NOMO-1 treated with dmso at 0.1 percent for 144 hours (cell line): ENCODE results near the gene OSBPL9.

ENCODE experiments used
- DNase-seq: peaks from one replicate; lab custom pipeline; 2025; ENCODE audit not compliant: unreplicated experiment; lab: John Stamatoyannopoulos, UW

The OSBPL9 gene

GRCh38 chr1:51616903-51617708 is at the start of gene OSBPL9:
TSS of gene OSBPL9 (plus strand) at chr1:51617092. CDS start at chr1:51617111, 19 bp downstream.
- DNase-seq, result peak; percentile 88

- DNase-seq, result no peak
These were observed 49.2 kb upstream of the OSBPL9 start for GRCh38 chr1:51567653-51568052.

GRCh38 chr1:51568231-51568935 is 48.5 kb upstream of the OSBPL9 start:
- no peak for DNase-seq

- peak; percentile 49 for DNase-seq
These were observed 47.4 kb upstream of the OSBPL9 start for GRCh38 chr1:51569284-51570062.

GRCh38 chr1:51570063-51570710 is 46.7 kb upstream of the OSBPL9 start:
- DNase-seq, result peak; percentile 46

GRCh38 chr1:51572365-51572764 is 44.5 kb upstream of the OSBPL9 start:
- DNase-seq, result no peak

- DNase-seq, result no peak
These were observed 42.1 kb upstream of the OSBPL9 start for GRCh38 chr1:51574796-51575195.

- DNase-seq, result peak; percentile 22
These were observed 41.3 kb upstream of the OSBPL9 start for GRCh38 chr1:51575406-51576084.

- no peak for DNase-seq
These were observed 40.8 kb upstream of the OSBPL9 start for GRCh38 chr1:51576085-51576444.

- no peak for DNase-seq
These were observed 40.0 kb upstream of the OSBPL9 start for GRCh38 chr1:51576923-51577322.

- DNase-seq, result peak; percentile 48
These were observed 38.3 kb upstream of the OSBPL9 start for GRCh38 chr1:51578383-51579109.

GRCh38 chr1:51581238-51581637 is 35.7 kb upstream of the OSBPL9 start:
- no peak for DNase-seq

GRCh38 chr1:51583532-51583931 is 33.4 kb upstream of the OSBPL9 start:
- no peak for DNase-seq

GRCh38 chr1:51584021-51584420 is 32.9 kb upstream of the OSBPL9 start:
- DNase-seq, result no peak

- no peak for DNase-seq
These were observed 24.2 kb upstream of the OSBPL9 start for GRCh38 chr1:51592711-51593110.

GRCh38 chr1:51594716-51595115 is 22.2 kb upstream of the OSBPL9 start:
- no peak for DNase-seq

GRCh38 chr1:51600529-51600928 is 16.4 kb upstream of the OSBPL9 start:
- peak; percentile 61 for DNase-seq

- DNase-seq, result no peak
These were observed 15.9 kb upstream of the OSBPL9 start for GRCh38 chr1:51600965-51601364.

- DNase-seq, result peak; percentile 72
These were observed 10.8 kb upstream of the OSBPL9 start for GRCh38 chr1:51605961-51606723.
